SK-N-MC (cell line): ENCODE measurements around the gene ABLIM2.

Source experiments
- EZH2 ChIP-seq: fragments of 200-600 bp; sonication (generic); IDR thresholded peaks from one replicate; pipeline ENCODE4 v1.6.1; 2017; ENCODE audit warnings: antibody characterized with exemption
- FOXP2 ChIP-seq: optimal IDR thresholded peaks from 2 replicates; pipeline ENCODE3; 2011; ENCODE audit warnings: mild to moderate bottlenecking, moderate library complexity; ENCODE audit not compliant: insufficient read depth; ENCODE audit errors: extremely low read length, control extremely low read depth
- POLR2AphosphoS5 ChIP-seq: IDR thresholded peaks from 2 replicates; pipeline ENCODE4 v1.6.1; 2012; ENCODE audit warnings: mild to moderate bottlenecking, low read depth, low read length, borderline replicate concordance

DNA sequence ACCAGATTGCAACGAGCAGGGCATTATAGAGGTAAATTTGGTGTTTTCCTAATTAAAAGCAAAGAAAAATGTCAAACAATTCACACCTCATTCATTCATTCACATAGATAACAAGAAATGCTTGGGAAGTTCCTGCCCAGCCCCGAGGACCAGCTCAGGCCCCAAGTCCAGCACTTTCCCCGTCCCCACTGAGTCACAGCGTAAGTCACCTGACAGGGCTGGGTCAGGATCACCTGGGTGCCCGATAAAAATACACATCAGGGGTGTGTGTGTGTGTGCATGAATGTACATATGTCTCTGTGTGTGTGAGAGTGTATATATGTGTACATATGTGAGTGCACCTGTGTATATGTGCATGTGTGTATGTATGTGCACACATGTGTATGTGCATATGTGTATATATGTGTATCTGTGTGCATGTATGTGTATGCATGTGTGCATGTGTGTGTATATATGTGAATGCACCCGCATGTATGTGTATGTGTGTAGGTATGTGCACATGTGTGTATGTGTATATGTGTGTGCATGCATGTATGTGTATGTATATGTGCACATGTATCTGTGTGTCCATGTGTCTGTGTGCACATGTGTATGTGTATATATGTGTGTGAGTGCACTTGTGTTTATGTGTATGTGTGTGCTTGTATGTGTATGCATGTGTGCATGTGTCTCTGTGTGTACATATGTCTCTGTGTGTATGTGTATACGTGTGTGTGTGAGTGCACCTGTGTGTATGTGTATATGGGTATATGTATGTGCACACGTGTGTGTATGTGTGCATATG lies 21.9 kb upstream of the ABLIM2 start:
- TF ChIP-seq EZH2: no peak
- TF ChIP-seq POLR2AphosphoS5: no peak
- no peak for TF ChIP-seq FOXP2
